ENCODE results near the gene MEN1.

Gene MEN1

DNA sequence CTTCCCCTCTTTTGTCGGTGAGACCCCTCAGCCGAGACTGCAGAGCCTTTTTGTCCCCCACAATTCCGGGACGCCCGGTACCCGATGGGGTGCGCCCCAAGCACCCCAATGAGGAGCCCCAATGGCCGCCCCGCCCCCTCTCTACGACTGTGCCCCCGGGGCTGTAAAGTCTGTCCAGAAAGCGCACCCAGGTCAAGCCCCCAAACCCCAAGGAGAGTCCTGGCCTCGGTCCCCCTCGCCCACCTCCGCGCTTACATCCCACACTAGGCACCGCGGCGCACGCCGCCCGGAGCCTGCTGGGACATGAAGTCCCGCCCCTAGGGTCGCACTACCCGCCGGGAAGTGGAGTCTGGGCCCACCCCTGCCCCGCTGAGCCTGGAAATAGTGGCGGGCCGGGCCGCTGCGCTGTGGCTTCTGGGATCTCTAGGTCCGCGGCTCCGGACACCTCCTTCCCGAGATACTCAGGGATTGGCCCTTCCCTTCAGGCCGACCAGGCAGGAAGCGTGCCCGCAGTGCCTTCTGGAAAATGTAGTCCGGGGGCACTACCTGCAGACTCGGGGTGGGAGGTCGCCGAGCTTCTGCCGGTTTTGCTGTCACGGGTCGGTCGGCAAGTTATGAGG is at the start of gene MEN1:
MEN1 (minus strand) TSS at position 281 of the 620 bp plus-strand sequence. CDS start 442 bp downstream, outside the sequence.
- peak; percentile 63 for DNase-seq (ENCODE audit: low read depth)

GRCh38 chr11:64859542-64860414 is 49.4 kb upstream of the MEN1 start:
- DNase-seq (ENCODE audit: low read depth) = no peak

DNA sequence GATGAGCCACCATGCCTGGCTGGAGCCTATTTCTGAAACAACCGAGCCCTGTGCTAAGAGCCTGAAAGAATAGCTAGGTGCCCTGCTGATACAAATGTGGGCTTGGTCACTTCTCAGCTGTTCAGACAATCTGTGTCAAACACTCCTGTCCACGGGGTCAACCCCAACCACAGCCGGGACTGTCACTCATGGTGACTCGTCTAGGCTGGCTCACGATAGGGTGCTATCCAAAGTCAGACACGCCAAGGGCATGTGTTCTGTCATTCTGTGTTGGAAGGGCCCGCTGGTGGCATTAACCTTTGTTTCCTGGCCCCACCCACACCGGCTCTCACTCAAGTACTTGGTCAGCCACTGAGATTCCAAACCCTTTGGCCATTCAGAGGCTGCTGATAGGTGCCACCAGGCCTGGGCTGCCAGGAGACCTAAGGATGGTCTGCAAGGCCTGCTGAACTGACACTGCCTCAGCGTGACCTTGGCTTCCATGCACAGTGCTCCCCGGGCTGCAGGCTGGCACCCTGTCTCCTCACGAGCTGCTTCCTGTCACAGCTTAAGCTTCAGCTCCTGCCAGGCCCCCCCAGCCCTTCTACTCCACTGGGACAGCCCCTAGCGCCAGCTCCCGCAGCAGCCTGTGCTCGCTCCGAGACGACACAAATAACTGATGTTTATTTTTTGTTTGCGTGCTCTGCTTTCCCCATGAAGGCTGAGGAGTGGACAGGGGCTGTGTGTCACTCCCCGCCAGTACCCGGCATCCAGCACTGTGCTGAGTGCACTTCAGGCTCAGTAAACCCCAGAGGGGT is 48.3 kb upstream of the MEN1 start:
- DNase-seq (ENCODE audit: low read depth) = no peak

DNA sequence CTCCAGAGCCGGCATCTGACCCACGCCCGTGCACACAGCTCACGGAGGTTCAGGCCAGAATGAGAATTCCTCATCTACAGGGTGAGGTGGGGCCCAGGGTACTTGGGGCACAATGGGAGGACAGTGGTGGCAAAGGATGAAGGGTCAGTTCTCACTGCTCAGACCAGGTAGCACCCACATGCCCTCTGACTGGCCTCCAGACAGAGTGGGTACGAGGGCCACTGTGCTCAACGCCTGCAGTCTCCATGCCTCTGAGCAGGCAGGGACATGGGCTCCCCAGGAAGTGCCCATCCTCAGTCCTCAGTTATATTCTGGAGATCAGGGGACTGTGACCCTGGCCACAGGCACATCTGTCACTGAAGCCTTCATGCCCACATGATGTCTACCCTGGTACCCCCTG is 47.1 kb upstream of the MEN1 start:
- no peak for DNase-seq (ENCODE audit: low read depth)

DNA sequence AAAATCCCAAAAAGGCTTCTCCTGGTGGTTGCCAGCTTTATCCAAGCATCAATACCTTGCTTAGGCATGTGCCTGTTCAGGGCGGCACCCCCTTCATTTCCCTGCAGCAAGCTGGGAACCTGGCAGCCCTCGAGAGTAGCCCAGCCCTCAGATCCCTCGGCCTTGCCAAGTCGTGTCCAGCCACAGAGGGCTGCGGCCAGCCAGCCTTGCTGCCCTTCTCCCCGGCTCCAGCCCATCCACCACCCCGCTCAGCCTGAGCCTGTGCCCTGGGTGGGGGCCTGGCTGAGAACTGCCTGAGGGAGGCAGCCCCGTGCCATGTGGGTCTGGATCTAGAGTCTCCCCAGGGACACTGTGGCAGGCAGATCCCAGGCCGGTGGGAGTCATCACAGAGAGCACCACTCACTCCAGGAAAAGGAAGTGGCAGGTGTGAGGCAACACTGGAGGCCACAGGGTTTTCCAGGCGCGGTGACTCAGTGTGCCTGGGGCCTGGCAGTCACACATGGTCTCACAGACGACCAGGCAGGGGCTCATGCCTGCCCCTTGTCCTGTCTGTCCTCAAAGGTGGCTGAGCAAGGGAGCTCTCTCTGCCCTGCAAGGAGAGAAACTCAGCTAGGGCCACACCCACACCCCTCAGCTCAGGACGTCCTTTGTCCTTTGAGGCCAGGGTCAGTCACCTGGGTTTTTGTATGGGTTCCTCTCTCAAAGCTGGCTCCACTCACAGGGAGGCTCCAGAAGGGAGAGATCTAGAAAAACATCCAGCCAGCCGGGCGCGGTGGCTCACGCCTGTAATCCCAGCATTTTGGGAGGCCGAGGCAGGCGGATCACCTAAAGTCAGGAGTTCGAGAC is 46.3 kb upstream of the MEN1 start:
- DNase-seq (ENCODE audit: low read depth) = no peak

- no peak for DNase-seq (ENCODE audit: low read depth)
These were observed 45.4 kb upstream of the MEN1 start for GRCh38 chr11:64855596-64856304.

DNA sequence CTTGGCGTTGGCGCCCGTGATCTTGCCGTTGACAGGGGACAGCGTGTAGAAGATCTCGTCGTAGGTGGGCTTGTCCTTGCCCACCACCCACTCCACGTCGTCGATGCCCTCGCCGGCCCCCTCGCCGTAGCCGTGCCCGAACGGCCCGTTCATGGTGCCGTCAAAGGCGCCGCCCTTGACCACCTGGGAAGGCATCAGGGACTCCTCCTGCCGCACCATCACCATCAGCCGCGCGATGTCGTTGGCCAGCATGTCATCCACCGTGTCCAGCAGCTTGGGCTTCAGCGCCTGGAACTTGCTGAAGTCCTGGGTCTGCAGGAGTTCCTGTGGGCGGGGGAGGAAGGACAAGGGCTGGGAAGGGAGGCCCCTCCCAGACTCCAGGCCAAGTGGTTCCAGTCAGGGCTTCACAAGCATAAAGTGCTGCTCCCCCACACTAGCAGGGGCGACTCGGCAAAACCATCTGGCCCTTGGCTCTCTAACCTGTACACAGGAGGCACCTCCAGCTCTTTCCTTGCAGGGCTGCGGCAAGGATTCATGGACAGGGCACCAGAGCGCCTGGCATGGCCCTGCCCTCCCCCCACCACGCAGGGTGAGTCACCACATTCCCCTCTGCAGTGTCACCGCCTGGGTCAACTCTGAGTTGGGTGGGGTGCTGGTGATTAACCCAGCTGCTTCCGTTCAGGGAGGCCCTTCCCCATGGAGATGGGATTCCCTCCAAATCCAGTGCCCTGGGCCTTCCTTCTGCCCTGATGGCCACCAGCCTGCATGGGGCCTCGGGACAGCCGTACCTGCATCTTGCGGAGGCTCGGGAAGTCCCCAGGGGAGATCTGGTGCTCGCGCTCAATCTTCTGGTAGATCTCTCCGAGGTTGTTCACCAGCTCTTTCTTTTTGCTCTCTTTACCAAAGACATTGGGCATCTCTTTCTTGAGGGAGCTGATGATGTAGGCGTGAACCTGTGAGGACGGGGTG is 44.5 kb upstream of the MEN1 start:
- no peak for DNase-seq (ENCODE audit: low read depth)

DNA sequence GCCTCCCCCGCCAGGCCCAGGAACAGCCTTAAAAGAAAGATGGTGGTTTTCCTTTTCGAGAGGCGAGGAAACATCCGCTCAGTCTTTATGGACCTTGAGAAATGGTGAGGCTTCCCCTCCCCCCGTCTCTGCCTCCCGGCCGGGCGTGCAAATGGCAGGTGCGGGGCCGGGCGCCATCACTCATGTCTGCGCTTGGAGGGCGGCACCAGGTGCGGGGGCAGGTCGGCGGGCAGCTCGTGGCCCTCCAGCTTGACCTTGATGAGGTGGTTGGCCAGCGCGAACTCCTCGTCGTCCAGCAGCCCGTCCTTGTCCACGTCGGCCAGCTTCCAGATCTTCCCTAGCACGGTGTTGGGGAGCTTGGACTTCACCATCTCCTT is 43.8 kb upstream of the MEN1 start:
- DNase-seq (ENCODE audit: low read depth) = no peak

- no peak for DNase-seq (ENCODE audit: low read depth)
These were observed 43.4 kb upstream of the MEN1 start for GRCh38 chr11:64853709-64854108.

DNA sequence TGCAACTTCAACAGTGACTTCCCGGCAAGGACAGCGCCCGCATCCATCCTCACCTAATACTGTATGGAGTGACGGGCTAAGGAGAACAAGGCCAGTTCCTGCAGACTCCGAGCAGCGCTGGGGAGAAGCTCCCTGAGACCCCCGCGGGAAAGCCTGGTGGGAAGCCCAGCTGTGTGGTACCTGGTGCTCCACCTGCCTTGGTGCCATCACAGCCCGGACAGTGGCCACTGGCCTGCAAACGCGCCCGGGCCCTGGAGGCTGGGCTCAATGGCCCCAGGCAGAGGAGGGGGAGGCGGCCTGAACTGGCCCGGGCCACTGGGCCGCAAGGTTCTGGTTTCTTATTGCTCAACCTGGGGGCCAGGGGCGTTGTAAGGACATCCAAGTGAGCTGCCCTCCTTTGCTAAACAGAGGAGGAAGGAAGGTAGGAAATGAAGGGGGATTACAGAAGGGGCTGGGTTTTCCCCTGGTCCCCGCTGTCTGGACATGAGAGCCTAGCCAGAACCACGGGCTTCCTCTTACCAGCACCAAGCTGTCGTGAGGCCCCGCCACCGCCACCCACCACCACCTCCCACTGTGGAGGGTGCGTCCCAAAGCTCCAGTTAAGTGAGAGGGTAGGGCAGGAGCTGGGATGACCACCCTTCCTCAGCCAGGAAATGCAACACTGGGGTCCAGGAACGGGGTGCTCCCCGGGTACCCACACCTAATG is 42.6 kb upstream of the MEN1 start:
- no peak for DNase-seq (ENCODE audit: low read depth)

- DNase-seq (ENCODE audit: low read depth) = no peak
These were observed 41.5 kb upstream of the MEN1 start for GRCh38 chr11:64851831-64852351.

DNA sequence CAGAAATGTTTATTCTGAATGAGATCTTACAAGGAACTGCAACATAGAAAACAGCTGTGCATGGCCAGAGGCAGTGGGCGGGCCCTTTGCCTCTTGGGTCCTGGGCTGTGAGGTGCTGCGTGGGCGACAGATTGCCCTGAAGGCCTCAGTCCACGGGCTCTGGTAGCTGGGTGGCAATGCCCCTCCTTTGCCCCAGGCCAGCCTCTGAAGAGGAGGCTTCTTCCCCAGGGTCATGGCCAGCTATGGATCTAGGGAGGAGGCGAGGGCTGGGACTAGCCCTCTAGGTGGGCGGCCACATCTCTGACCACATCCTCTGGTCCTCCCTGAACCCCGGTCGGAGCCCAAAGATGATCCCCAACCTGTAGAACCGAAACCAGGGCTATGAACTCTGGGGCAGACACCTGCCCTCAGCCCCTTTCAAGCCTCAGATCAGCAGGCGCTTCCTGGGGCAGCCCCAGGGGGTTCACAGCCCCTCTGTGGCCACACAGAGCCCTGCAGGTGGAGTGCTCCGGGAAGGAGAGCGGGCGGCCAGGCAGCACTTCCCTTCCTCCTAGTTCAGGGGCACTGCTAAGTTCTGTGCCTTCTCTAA is 40.7 kb upstream of the MEN1 start:
- DNase-seq (ENCODE audit: low read depth) = no peak

DNA sequence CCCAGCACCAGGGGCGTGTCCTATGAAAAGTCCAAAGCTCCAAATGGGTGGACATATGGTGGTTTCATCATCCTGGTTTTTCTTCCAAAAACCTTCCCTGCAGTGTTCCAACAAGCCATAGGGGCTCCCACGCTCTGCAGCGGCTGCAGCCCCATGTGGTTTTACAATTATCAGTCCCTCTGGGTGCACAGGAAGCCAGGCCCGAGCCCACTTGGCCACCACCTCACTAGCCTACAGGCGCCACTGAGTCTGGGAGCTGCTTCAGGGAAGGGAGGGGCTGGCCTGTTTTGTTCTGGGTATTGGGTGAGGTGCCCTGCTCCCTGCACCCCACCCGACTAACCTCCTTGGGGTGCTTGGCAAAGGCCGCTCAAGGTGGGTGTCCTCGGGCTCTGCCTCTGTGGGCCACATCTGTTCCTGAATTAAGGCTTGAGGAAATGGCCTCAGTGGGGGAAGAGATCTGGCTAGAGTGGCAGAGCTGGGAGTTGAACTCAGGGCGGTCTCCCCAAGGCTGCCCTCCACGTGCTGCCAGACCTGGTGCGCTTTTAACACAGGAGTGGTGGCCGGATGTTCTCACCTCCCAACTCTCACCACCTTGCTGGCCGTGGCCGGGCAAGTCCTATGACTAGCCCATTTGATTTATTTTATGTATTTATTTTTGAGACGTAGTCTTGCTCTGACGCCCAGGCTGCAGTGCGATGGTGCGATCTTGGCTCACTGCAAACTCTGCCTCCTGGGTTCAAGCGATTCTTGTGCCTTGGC is 39.4 kb upstream of the MEN1 start:
- no peak for DNase-seq (ENCODE audit: low read depth)

DNA sequence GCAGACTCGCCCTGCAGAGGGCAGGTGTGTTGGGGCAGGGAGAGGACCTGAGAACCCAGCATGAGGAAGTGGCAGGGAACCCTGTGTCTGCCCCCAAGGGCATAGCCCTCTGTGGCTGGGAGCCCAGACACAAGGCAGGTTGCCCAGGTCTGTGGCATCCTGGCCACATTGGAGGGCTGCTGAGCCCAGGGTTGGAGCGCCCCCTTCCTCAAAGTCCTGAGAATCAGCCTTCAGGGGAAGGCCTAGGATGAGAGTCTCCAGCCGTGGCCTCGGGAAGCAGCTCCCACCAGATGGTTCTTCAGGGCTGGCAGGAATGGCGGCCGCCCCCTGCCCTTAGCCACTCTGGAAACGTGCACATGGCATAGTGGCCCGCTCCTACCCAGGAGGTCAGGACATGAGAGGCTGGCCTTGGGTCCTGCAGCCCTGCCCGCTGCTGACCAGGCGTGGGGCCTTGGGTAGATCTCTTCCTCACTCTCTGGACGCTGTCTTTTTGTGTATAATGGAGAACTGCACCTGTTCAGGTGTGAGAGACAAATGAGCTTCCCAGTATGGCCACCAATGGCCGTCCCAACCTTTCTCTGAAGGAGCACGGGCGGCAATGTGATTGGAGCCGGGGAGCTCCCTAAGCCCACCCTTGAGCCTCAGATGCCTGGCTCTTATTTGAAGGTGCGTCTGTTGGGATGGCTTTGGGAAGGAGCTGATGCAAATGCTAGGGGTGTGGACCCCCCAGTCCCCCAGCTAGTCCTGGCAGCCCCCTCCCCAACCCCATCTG is 38.7 kb upstream of the MEN1 start:
- DNase-seq (ENCODE audit: low read depth) = no peak

DNA sequence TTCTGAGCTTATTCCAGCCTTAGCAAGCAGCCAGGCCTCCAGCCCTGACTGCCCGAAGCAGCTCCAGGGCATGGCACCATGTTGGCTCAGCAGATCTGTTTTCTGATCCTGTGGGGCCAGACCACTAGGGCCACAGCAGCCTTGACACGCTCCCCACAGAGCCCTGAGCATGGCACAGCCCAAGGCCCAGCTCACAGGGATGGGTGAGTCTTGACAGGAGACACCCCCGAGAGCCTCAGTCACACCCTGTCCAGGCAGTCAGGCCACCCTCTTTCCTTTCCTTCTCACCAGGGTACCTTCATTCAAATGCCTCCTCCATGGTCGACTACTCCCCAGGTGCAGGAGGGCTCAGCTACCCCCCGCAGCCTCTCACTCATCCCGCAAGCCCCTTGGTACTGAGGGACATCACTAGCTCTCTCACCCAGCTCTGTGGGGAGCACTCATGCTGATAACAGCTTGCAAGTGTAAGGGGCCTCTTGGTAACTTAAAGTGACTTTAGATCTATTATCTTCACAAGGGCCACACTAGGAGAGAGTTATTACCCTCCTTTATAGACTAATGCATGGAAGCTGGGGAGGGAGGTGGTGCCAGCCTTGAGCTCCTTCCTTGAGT is 38.0 kb upstream of the MEN1 start:
- DNase-seq (ENCODE audit: low read depth) = no peak

DNA sequence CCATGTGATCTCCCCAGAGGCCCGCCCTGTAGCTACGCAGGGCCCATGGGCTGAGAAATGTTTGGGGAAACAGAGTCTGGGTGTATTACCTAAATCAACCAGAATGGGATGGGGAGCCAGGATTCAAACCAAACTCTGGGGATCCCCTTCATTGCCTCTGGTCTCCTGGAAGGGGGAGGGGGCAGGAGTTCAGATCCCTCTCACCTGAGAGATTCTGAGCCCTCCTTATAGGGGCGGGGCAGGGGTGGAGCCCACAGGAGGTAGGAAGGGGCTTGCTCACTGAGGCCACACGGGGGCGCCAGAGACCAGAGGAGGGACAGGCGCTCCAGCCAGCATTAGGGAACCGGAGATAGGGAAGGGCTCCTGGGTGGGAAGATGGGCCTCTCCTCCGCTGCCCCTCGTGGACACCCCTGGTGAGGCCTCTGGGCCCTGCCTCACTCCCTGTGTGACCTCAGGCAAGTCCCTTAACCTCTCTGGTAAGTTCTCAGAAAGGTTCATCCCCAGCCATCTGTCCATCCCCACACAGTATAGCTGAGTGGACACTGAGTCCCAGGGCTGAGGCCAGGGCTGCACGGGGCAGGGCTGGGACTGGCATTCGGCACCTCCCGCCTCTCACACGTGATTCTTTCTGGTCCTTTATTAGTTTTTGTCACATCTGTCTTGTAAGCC is 36.8 kb upstream of the MEN1 start:
- DNase-seq (ENCODE audit: low read depth) = peak; percentile 88
